Neuronal stem cell (in vitro differentiated cells): ENCODE data around the gene ARHGAP24.
A peak's percentile ranks its signal among the peaks of the same experiment; 100 is the strongest.

ENCODE experiments used
- DNase-seq: peaks from one replicate; pipeline ENCODE4 v3.0.0-alpha.2; 2013; ENCODE audit warnings: low spot score
- H2AFZ ChIP-seq: one replicate; pipeline ENCODE4 v1.6.1; 2013; ENCODE audit warnings: mild to moderate bottlenecking, low read length, inconsistent platforms
- H2AK5ac ChIP-seq: 2 replicates; pipeline ENCODE4 v1.6.1; 2013; ENCODE audit warnings: low read depth, mild to moderate bottlenecking, inconsistent platforms, low read length, moderate library complexity, mixed read lengths
- H2BK120ac ChIP-seq: 2 replicates; pipeline ENCODE4 v1.6.1; 2013; ENCODE audit warnings: low read depth, mild to moderate bottlenecking, inconsistent platforms, low read length, moderate library complexity, mixed read lengths
- H2BK12ac ChIP-seq: one replicate; pipeline ENCODE4 v1.6.1; 2013; ENCODE audit warnings: low read length, inconsistent platforms
- H2BK15ac ChIP-seq: 2 replicates; pipeline ENCODE4 v1.6.1; 2013; ENCODE audit warnings: mild to moderate bottlenecking, low read length, inconsistent platforms, mixed read lengths
- H2BK5ac ChIP-seq: one replicate; pipeline ENCODE4 v1.6.1; 2013; ENCODE audit warnings: inconsistent platforms, mild to moderate bottlenecking, low read length, moderate library complexity
- H3K14ac ChIP-seq: one replicate; pipeline ENCODE4 v1.6.1; 2013; ENCODE audit warnings: low read length, inconsistent platforms
- H3K18ac ChIP-seq: 2 replicates; pipeline ENCODE4 v1.6.1; 2013; ENCODE audit warnings: low read length, inconsistent platforms
- H3K23ac ChIP-seq: 2 replicates; pipeline ENCODE4 v1.6.1; 2013; ENCODE audit warnings: low read depth, mild to moderate bottlenecking, mixed read lengths, low read length, inconsistent platforms; ENCODE audit not compliant: poor library complexity
- H3K27ac ChIP-seq: replicated peaks from 3 replicates; pipeline ENCODE4 v1.5.1; 2013; ENCODE audit warnings: low read length, inconsistent platforms
- H3K27me3 ChIP-seq, 3 experiments: 2 replicates each; pipeline ENCODE4 v1.6.1; 2013; ENCODE audit warnings: low read length in 3 of 3, mild to moderate bottlenecking in 2 of 3, inconsistent platforms in 1 of 3, low read depth in 1 of 3, mixed read lengths in 1 of 3, moderate library complexity in 1 of 3; ENCODE audit not compliant: control insufficient read depth in 3 of 3, insufficient read depth in 3 of 3
- H3K36me3 ChIP-seq, 2 donors: replicated peaks in 1 of 2; 2 replicates each; pipeline ENCODE4 v1.6.1; 2013; ENCODE audit warnings: low read length in 2 of 2; ENCODE audit not compliant: control insufficient read depth in 2 of 2, insufficient read depth in 2 of 2
- H3K4ac ChIP-seq: 2 replicates; pipeline ENCODE4 v1.6.1; 2013; ENCODE audit warnings: inconsistent platforms, mild to moderate bottlenecking, low read length, moderate library complexity
- H3K4me1 ChIP-seq, 2 donors: 1 replicate in 1 of 2; 2 replicates in 1 of 2; pipeline ENCODE4 v1.6.1; 2013; ENCODE audit warnings: low read length in 2 of 2, low read depth in 1 of 2; ENCODE audit not compliant: control insufficient read depth in 2 of 2, insufficient read depth in 1 of 2
- H3K4me2 ChIP-seq: one replicate; pipeline ENCODE4 v1.6.1; 2013; ENCODE audit warnings: mild to moderate bottlenecking, low read length, inconsistent platforms; ENCODE audit not compliant: insufficient read depth, poor library complexity, severe bottlenecking
- H3K4me3 ChIP-seq, 2 donors: 2 replicates each; pipeline ENCODE4 v1.5.1; 2013; ENCODE audit warnings: low read length in 2 of 2, mild to moderate bottlenecking in 2 of 2, inconsistent platforms in 1 of 2, moderate library complexity in 1 of 2
- H3K79me1 ChIP-seq: one replicate; pipeline ENCODE4 v1.6.1; 2013; ENCODE audit warnings: low read depth, mild to moderate bottlenecking, inconsistent platforms, low read length, moderate library complexity
- H3K9ac ChIP-seq: one replicate; pipeline ENCODE4 v1.6.1; 2013; ENCODE audit warnings: mild to moderate bottlenecking, low read depth, low read length, inconsistent platforms; ENCODE audit not compliant: poor library complexity
- H3K9me3 ChIP-seq, 2 donors: replicated peaks in 1 of 2; 2 replicates each; pipeline versions ENCODE3 to v1.6.1; 2013; ENCODE audit warnings: low read length in 2 of 2, mild to moderate bottlenecking in 2 of 2, inconsistent platforms in 1 of 2, low read depth in 1 of 2, mixed read lengths in 1 of 2, moderate library complexity in 1 of 2; ENCODE audit not compliant: control insufficient read depth in 2 of 2, insufficient read depth in 1 of 2
- H4K8ac ChIP-seq: one replicate; pipeline ENCODE4 v1.6.1; 2013; ENCODE audit warnings: low read depth, mild to moderate bottlenecking, inconsistent platforms, low read length, moderate library complexity
- H4K91ac ChIP-seq: one replicate; pipeline ENCODE4 v1.6.1; 2013; ENCODE audit warnings: low read length, low read depth, mild to moderate bottlenecking, inconsistent platforms; ENCODE audit not compliant: poor library complexity
- WGBS, 2 donors: extraction: QIAGEN DNeasy Blood & Tissue Kit; methylation state at CpG; one replicate each; pipeline ENCODE4 v1.1.7; 2013; ENCODE audit warnings: missing lambda C conversion rate in 2 of 2, mixed read lengths in 1 of 2; ENCODE audit not compliant: insufficient read length in 2 of 2, insufficient replicate concordance in 1 of 2; ENCODE audit errors: extremely low coverage in 2 of 2; 5-methylcytosine and 5-hydroxymethylcytosine counted together

The ARHGAP24 gene

DNA sequence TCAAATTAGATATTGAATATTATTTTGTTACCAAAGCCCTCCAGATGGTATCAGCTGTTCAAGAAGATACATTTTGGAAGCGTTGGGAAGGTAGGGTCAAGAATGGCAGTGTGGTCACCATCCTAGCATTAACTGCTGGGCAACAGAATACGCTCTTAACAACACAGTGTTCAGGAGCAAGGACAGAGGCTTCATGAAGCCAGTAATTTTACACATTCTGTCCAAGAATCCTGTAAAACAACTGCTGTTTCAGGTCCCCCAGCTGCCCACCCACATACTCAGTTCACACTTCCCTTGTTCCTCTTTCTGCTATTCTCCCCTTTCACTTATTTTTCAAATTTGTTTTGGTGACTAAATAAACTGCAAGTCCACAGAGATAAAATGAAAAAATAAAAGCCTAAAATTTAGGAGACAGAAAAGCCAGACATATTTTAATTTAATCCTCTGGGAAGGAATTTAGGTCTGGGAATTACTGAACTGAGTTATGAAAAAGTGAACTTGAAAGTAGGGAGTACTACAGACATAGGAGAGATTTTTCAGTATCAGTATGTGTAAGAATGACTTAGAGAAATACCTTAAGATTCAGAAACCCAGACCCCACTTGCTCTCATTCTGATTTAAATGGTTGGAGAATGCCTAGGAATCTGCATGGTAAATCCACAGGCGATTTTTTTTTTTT is 478.2 kb downstream of the ARHGAP24 start:
- Histone ChIP-seq H2AFZ (peak overlapping the region; percentile 42), H2BK120ac (no peak overlapping the region), H4K91ac (no peak overlapping the region), H3K9ac (no peak overlapping the region), H2AK5ac (no peak overlapping the region), H3K18ac (no peak overlapping the region), H3K27me3 (no peaks in the 10 kb centered on the region), H2BK5ac (no peak overlapping the region), H2BK12ac (no peak overlapping the region), H3K14ac (no peak overlapping the region), H2BK15ac (no peak overlapping the region), H3K4me3 (no peak overlapping the region), H3K23ac (no peak overlapping the region), H3K4ac (no peak overlapping the region), H3K36me3 (no peaks in the 10 kb centered on the region), H3K27ac (no peak overlapping the region), H3K4me1 (peaks cover 0 to 2% of the 10 kb centered on the region in 2 donors), H4K8ac (no peak overlapping the region), H3K79me1 (no peaks in the 10 kb centered on the region), H3K4me2 (no peak overlapping the region), H3K9me3 (no peaks in the 10 kb centered on the region)
- WGBS, 2 donors = no CpG with 5 or more reads among the region's 3 CpGs
- no peak for DNase-seq

DNA sequence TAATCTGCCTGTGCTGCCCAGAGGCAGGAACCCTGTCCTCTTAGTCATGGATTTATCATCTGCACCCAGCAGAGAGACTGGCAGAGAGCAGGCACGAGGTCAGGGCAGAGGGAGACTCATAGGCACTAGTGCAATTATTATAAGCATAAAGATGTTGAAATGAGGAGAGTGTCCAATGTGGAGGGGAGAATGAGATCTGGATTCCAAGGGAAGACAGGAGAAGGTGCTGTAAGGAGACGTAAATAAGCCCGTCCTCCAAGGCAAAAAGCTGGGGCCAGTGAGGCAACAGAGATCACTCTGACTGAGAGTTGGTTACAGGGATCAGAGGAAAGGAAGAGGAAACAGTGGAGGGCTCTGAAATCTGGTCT is 478.7 kb downstream of the ARHGAP24 start:
- Histone ChIP-seq H4K91ac (no peak overlapping the region), H2BK120ac (no peak overlapping the region), H3K79me1 (no peaks in the 10 kb centered on the region), H3K27me3 (no peaks in the 10 kb centered on the region), H3K4ac (no peak overlapping the region), H2AFZ (peak overlapping the region; percentile 8), H3K36me3 (no peaks in the 10 kb centered on the region), H3K4me3 (no peak overlapping the region), H3K4me2 (no peak overlapping the region), H3K14ac (no peak overlapping the region), H3K27ac (no peak overlapping the region), H2BK12ac (no peak overlapping the region), H3K4me1 (peaks cover 0 to 2% of the 10 kb centered on the region in 2 donors), H3K9me3 (no peaks in the 10 kb centered on the region), H4K8ac (no peak overlapping the region), H3K9ac (no peak overlapping the region), H2BK5ac (no peak overlapping the region), H3K23ac (no peak overlapping the region), H2BK15ac (no peak overlapping the region), H2AK5ac (no peak overlapping the region), H3K18ac (no peak overlapping the region)
- no CpG with 5 or more reads among the region's 3 CpGs for WGBS, 2 donors
- DNase-seq = no peak

DNA sequence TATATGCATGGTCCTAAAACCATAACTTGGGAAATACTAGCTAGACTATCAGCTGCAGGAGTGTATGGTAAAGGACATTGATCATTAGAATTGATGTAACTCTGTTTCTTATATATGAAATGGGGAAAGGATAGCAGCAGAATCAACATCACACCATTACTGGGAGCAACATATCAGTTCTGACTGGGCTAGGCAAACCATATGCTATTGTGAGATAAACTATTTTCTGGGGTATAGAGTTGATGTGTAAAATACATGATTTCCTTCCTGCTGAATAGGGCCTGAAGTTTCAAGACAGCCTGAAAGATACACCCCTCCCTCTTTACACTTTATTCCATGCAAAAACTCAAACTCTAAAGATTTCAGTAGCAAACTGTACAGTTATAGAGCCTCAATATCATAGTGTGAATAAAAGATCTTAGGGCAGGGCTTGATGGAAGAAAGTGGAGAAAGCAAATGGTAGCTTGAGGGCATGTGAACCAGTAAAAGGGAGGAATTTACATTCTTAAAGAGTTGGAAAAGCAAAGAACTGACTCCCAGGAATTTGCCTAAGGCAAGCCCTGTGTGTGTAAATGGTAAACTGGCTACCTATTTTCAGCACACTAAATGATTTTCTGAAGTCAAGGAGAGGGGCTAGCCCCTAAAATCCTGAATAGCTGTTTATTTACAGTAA is 480.8 kb downstream of the ARHGAP24 start:
- H3K18ac ChIP-seq = no peak overlapping the region

DNA sequence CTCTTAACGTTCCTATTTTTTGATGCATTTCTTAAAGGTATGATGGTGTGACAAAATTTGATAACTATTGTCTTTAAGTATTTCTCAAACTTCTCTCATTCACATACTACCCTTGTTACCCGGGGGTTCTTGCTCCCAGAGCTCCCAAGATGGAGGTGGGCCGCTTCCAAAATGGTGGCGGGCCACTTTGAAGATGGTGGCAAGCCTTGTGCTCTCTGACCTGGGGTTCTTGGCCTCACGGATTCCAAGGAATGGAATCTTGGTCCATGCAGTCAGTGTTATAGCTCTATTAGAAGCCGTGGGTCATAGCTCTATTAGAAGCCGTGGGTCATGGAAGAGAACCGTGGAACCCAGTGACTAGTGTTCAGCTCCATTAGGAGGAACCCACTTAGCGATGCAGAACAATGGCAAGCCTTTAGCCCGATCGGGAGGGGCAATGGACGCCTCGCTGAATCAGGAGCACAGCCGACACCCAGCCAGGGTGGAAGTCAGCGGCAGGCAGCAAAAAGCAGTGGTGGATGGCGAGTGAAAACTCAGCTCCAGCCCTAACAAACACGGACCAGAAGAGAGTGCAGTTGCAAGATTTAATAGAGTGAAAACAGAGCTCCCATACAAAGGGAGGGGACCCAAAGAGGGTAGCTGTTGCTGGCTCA is 481.5 kb downstream of the ARHGAP24 start:
- no peak overlapping the region for H4K91ac ChIP-seq
- H3K27ac ChIP-seq = no peak overlapping the region
- no peak overlapping the region for H2BK5ac ChIP-seq
- H3K36me3 ChIP-seq = no peaks in the 10 kb centered on the region
- no peak overlapping the region for H4K8ac ChIP-seq
- H3K9ac ChIP-seq = no peak overlapping the region
- no peaks in the 10 kb centered on the region for H3K27me3 ChIP-seq
- H3K9me3 ChIP-seq = no peaks in the 10 kb centered on the region
- no peak overlapping the region for H3K4me2 ChIP-seq
- H3K79me1 ChIP-seq = no peaks in the 10 kb centered on the region
- H3K23ac ChIP-seq = no peak overlapping the region
- H2AFZ ChIP-seq = no peak overlapping the region
- H3K14ac ChIP-seq = peak overlapping the region; percentile 17
- H3K18ac ChIP-seq = no peak overlapping the region
- no CpG with 5 or more reads among the region's 17 CpGs for WGBS, 2 donors
- peak overlapping the region; percentile 14 for H2AK5ac ChIP-seq
- DNase-seq = no peak
- H3K4me1 ChIP-seq = peaks cover 2 to 8% of the 10 kb centered on the region in 2 donors
- H3K4me3 ChIP-seq = no peak overlapping the region
- H2BK12ac ChIP-seq = no peak overlapping the region
- H2BK120ac ChIP-seq = no peak overlapping the region
- no peak overlapping the region for H2BK15ac ChIP-seq
- H3K4ac ChIP-seq = no peak overlapping the region

More for the DNA sequence above, 480.8 kb downstream of the ARHGAP24 start:
- H3K4ac ChIP-seq = no peak overlapping the region
- H3K27ac ChIP-seq = no peak overlapping the region
- H3K9ac ChIP-seq = no peak overlapping the region
- H4K91ac ChIP-seq = no peak overlapping the region
- H2BK15ac ChIP-seq = no peak overlapping the region
- H3K4me3 ChIP-seq = no peak overlapping the region
- H3K4me2 ChIP-seq = no peak overlapping the region
- H3K36me3 ChIP-seq = no peaks in the 10 kb centered on the region
- peaks cover 2% of the 10 kb centered on the region in 2 donors for H3K4me1 ChIP-seq
- no peaks in the 10 kb centered on the region for H3K79me1 ChIP-seq
- no peak overlapping the region for H2AK5ac ChIP-seq
- H3K27me3 ChIP-seq = no peaks in the 10 kb centered on the region
- H3K23ac ChIP-seq = no peak overlapping the region
- no peaks in the 10 kb centered on the region for H3K9me3 ChIP-seq
- H4K8ac ChIP-seq = no peak overlapping the region
- no peak for DNase-seq
- no peak overlapping the region for H2BK5ac ChIP-seq
- no peak overlapping the region for H2BK12ac ChIP-seq
- no peak overlapping the region for H3K14ac ChIP-seq
- no peak overlapping the region for H2BK120ac ChIP-seq
- H2AFZ ChIP-seq = no peak overlapping the region
